SU-DHL-6 (cell line): ENCODE measurements around the gene DNMT3A.

Experiments
- H2AFZ ChIP-seq: fragments of 200-600 bp; sonication (generic); 2 replicates; pipeline ENCODE4 v1.6.1; 2014; ENCODE audit warnings: low read depth, mild to moderate bottlenecking, moderate library complexity, mixed read lengths, antibody characterized with exemption, low read length; ENCODE audit not compliant: severe bottlenecking
- H3F3A ChIP-seq: fragments of 200-600 bp; shearing (Covaris generic); 2 replicates; pipeline ENCODE4 v1.6.0; 2016; ENCODE audit warnings: antibody characterized with exemption, mild to moderate bottlenecking; ENCODE audit not compliant: insufficient read depth
- H3K27ac ChIP-seq: fragments of 200-600 bp; sonication (generic); 2 replicates; pipeline ENCODE4 v1.5.1; 2016; ENCODE audit warnings: low read depth, mild to moderate bottlenecking, low read length, moderate library complexity, mixed read lengths
- H3K27me3 ChIP-seq: fragments of 200-600 bp; sonication (generic), shearing (Covaris generic); 2 replicates; pipeline ENCODE4 v1.6.0; 2014; ENCODE audit warnings: mild to moderate bottlenecking, low read length
- H3K36me3 ChIP-seq: fragments of 200-600 bp; sonication (generic); 2 replicates; pipeline ENCODE4 v1.6.1; 2014; ENCODE audit warnings: mild to moderate bottlenecking, low read length, mixed read lengths
- H3K4me2 ChIP-seq: fragments of 300-600, 200-600 bp; shearing (Covaris generic), sonication (generic); 2 replicates; pipeline ENCODE4 v1.6.0; 2014; ENCODE audit warnings: low read length, low read depth, mild to moderate bottlenecking; ENCODE audit not compliant: poor library complexity, severe bottlenecking
- H3K4me3 ChIP-seq: fragments of 200-600 bp; sonication (generic); 2 replicates; pipeline ENCODE4 v1.5.1; 2014; ENCODE audit warnings: antibody characterized with exemption, low read length, mild to moderate bottlenecking, mixed read lengths; ENCODE audit not compliant: insufficient read depth, poor library complexity, severe bottlenecking
- H3K79me2 ChIP-seq: fragments of 200-600 bp; sonication (generic); 2 replicates; pipeline ENCODE4 v1.6.1; 2014; ENCODE audit warnings: mild to moderate bottlenecking, low read length, moderate library complexity; ENCODE audit not compliant: insufficient read depth
- H3K9ac ChIP-seq: fragments of 200-600 bp; sonication (generic); 2 replicates; pipeline ENCODE4 v1.7.0; 2014; ENCODE audit warnings: mild to moderate bottlenecking, low read length
- H3K9me2 ChIP-seq: fragments of 200-600 bp; sonication (generic); replicated peaks from 2 replicates; pipeline ENCODE4 v1.6.1; 2014; ENCODE audit warnings: low read length; ENCODE audit not compliant: insufficient read depth
- H3K9me3 ChIP-seq: fragments of 200-600 bp; sonication (generic); 2 replicates; pipeline ENCODE4 v1.6.1; 2014; ENCODE audit warnings: low read length, mixed read lengths; ENCODE audit not compliant: insufficient read depth
- H4K20me1 ChIP-seq: fragments of 200-600 bp; sonication (generic); 2 replicates; pipeline ENCODE4 v1.6.1; 2014; ENCODE audit warnings: low read depth, mild to moderate bottlenecking, antibody characterized with exemption, low read length, moderate library complexity, mixed read lengths
- EZH2phosphoT487 ChIP-seq: fragments of 200-600 bp; sonication (generic), shearing (Covaris generic); conservative IDR thresholded peaks from 2 replicates; pipeline ENCODE4 v1.6.1; 2018; ENCODE audit warnings: mild to moderate bottlenecking, antibody characterized with exemption, low read length, moderate library complexity, mixed read lengths
- TF ChIP-seq, protein P1 (sequence below): fragments of 200-600 bp; sonication (generic); IDR thresholded peaks from one replicate; pipeline ENCODE4 v1.5.1; 2017; ENCODE audit warnings: antibody characterized with exemption, mild to moderate bottlenecking, low read length, moderate library complexity; ENCODE audit not compliant: insufficient read depth, poor library complexity, severe bottlenecking

DNMT3A gene

DNA sequence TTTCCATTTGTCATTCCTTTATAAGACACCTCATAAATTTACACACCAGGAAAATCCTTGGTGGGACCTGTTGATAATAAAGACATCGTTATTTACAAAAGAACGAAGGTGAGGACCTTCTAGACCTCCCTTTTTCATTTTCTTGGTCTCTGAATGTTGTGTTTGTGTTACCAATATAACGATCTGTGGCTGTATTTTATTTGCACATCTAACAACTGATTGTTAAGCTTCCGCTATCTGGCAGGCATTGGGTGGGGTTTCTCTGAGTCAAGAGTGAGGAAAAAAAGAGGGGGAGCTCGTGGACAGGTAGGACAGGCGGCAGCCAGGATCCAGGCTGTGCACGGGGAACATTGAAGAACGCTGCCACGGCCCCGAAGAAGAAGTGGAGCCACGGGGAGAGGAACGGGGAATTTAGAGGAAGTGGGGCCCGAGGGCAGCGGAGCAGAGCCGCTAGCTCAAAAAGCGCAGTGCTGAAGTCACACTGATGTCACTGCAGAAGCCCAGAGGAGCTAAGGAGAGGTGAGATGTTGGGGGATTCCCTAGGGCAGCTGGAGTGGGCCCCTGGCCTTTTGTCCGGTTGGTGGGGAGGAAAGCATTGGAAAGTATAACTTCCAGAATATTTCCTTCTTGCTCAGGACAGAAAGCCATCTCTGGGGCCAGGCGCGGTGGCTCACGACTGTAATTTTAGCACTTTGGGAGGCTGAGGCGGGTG, 20.9 kb upstream of the DNMT3A start:
- Histone ChIP-seq H3K36me3 (no peaks in the 10 kb centered on the region), H3K9ac (peak overlapping the region; percentile 43), H3K9me2 (no peaks in the 10 kb centered on the region), H3K4me2 (peak overlapping the region; percentile 76), H3K4me3 (peak overlapping the region; percentile 42), H3F3A (no peaks in the 10 kb centered on the region), H3K9me3 (no peaks in the 10 kb centered on the region), H3K27ac (peak overlapping the region; percentile 57), H3K79me2 (no peaks in the 10 kb centered on the region), H4K20me1 (no peaks in the 10 kb centered on the region), H3K27me3 (no peaks in the 10 kb centered on the region), H2AFZ (peak overlapping the region; percentile 37)
- TF ChIP-seq EZH2phosphoT487: no peak

- TF ChIP-seq, protein P1, sequence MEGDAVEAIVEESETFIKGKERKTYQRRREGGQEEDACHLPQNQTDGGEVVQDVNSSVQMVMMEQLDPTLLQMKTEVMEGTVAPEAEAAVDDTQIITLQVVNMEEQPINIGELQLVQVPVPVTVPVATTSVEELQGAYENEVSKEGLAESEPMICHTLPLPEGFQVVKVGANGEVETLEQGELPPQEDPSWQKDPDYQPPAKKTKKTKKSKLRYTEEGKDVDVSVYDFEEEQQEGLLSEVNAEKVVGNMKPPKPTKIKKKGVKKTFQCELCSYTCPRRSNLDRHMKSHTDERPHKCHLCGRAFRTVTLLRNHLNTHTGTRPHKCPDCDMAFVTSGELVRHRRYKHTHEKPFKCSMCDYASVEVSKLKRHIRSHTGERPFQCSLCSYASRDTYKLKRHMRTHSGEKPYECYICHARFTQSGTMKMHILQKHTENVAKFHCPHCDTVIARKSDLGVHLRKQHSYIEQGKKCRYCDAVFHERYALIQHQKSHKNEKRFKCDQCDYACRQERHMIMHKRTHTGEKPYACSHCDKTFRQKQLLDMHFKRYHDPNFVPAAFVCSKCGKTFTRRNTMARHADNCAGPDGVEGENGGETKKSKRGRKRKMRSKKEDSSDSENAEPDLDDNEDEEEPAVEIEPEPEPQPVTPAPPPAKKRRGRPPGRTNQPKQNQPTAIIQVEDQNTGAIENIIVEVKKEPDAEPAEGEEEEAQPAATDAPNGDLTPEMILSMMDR: peak; percentile 88
- no peak for TF ChIP-seq EZH2phosphoT487
These were observed 20.3 kb upstream of the DNMT3A start for GRCh38 chr2:25362049-25362433.

GRCh38 chr2:25361261-25362048, 19.7 kb upstream of the DNMT3A start:
- H3K9me3 ChIP-seq: no peaks in the 10 kb centered on the region
- no peaks in the 10 kb centered on the region for H3K9me2 ChIP-seq
- no peaks in the 10 kb centered on the region for H3K79me2 ChIP-seq
- no peaks in the 10 kb centered on the region for H3K27me3 ChIP-seq
- no peaks in the 10 kb centered on the region for H4K20me1 ChIP-seq
- no peaks in the 10 kb centered on the region for H3F3A ChIP-seq
- no peak overlapping the region for H2AFZ ChIP-seq
- H3K4me2 ChIP-seq: peak overlapping the region; percentile 76
- no peak overlapping the region for H3K27ac ChIP-seq
- H3K9ac ChIP-seq: peak overlapping the region; percentile 43
- no peak overlapping the region for H3K4me3 ChIP-seq
- H3K36me3 ChIP-seq: no peaks in the 10 kb centered on the region
- no peak for TF ChIP-seq EZH2phosphoT487

More at GRCh38 chr2:25362049-25362433, 20.3 kb upstream of the DNMT3A start:
- Histone ChIP-seq H3K36me3 (no peaks in the 10 kb centered on the region), H3F3A (no peaks in the 10 kb centered on the region), H3K79me2 (no peaks in the 10 kb centered on the region), H3K27me3 (no peaks in the 10 kb centered on the region), H3K9me3 (no peaks in the 10 kb centered on the region), H3K9me2 (no peaks in the 10 kb centered on the region), H3K4me3 (peak overlapping the region; percentile 42), H4K20me1 (no peaks in the 10 kb centered on the region), H3K4me2 (peak overlapping the region; percentile 76), H3K9ac (peak overlapping the region; percentile 43), H2AFZ (peak overlapping the region; percentile 37), H3K27ac (peak overlapping the region; percentile 57)

DNA sequence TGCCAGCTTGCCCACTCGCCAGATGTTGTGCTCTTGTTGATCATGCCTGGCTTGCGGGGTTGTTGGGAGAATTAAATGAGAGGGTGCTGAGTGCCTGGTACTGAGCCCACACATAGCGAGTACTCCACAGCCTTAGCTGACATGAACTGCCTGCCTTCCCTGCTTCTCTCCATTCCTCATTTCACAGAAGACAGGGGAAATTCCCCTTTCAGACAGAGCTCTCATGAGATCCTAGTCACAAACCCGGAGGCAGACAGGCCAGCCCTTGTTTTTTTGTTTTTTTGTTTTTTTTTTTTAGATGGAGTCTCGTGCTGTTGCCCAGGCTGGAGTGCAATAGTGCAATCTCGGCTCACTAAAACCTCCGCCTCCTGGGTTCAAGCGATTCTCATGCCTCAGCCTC, 17.1 kb upstream of the DNMT3A start:
- H3F3A ChIP-seq: no peaks in the 10 kb centered on the region
- H3K9me3 ChIP-seq: no peaks in the 10 kb centered on the region
- no peaks in the 10 kb centered on the region for H3K79me2 ChIP-seq
- no peak overlapping the region for H3K4me3 ChIP-seq
- no peaks in the 10 kb centered on the region for H3K27me3 ChIP-seq
- TF ChIP-seq, protein P1: no peak
- TF ChIP-seq EZH2phosphoT487: no peak
- H3K9ac ChIP-seq: no peak overlapping the region
- no peak overlapping the region for H3K4me2 ChIP-seq
- no peaks in the 10 kb centered on the region for H3K9me2 ChIP-seq
- H3K27ac ChIP-seq: no peak overlapping the region
- H4K20me1 ChIP-seq: no peaks in the 10 kb centered on the region
- no peak overlapping the region for H2AFZ ChIP-seq
- no peaks in the 10 kb centered on the region for H3K36me3 ChIP-seq
